ENCODE data around the gene KLF7.

Gene KLF7

GRCh38 chr2:207165121-207166038 is at the start of gene KLF7:
KLF7 (minus strand) TSS chr2:207165948; CDS start chr2:207165568, 380 bp downstream.
- FAIRE-seq, result no peak

GRCh38 chr2:207215308-207215707 is 49.6 kb upstream of the KLF7 start:
- FAIRE-seq, result no peak

GRCh38 chr2:207214446-207214845 is 48.7 kb upstream of the KLF7 start:
- no peak for FAIRE-seq

GRCh38 chr2:207206011-207206410 is 40.3 kb upstream of the KLF7 start:
- no peak for FAIRE-seq

- FAIRE-seq, result no peak
Measured at GRCh38 chr2:207205173-207205957, 39.6 kb upstream of the KLF7 start.

- FAIRE-seq, result no peak
Measured at GRCh38 chr2:207203056-207203455, 37.3 kb upstream of the KLF7 start.

- no peak for FAIRE-seq
Measured at GRCh38 chr2:207202645-207203044, 36.9 kb upstream of the KLF7 start.

- FAIRE-seq, result no peak
Measured at GRCh38 chr2:207201416-207201815, 35.7 kb upstream of the KLF7 start.

GRCh38 chr2:207200136-207200535 is 34.4 kb upstream of the KLF7 start:
- no peak for FAIRE-seq

- no peak for FAIRE-seq
Measured at GRCh38 chr2:207194028-207194427, 28.3 kb upstream of the KLF7 start.

- FAIRE-seq, result no peak
Measured at GRCh38 chr2:207188626-207189419, 23.1 kb upstream of the KLF7 start.

- FAIRE-seq, result no peak
Measured at GRCh38 chr2:207185372-207185771, 19.6 kb upstream of the KLF7 start.

- FAIRE-seq, result no peak
Measured at GRCh38 chr2:207184768-207185167, 19.0 kb upstream of the KLF7 start.

GRCh38 chr2:207184348-207184747 is 18.6 kb upstream of the KLF7 start:
- FAIRE-seq, result no peak

GRCh38 chr2:207183506-207183905 is 17.8 kb upstream of the KLF7 start:
- no peak for FAIRE-seq

- no peak for FAIRE-seq
Measured at GRCh38 chr2:207182911-207183310, 17.2 kb upstream of the KLF7 start.

GRCh38 chr2:207181526-207182274 is 16.0 kb upstream of the KLF7 start:
- FAIRE-seq, result no peak

GRCh38 chr2:207180741-207181140 is 15.0 kb upstream of the KLF7 start:
- no peak for FAIRE-seq

GRCh38 chr2:207176247-207176646 is 10.5 kb upstream of the KLF7 start:
- FAIRE-seq, result no peak

GRCh38 chr2:207173641-207174040 is 7.9 kb upstream of the KLF7 start:
- FAIRE-seq, result no peak

GRCh38 chr2:207167099-207167923 is 1.6 kb upstream of the KLF7 start:
- FAIRE-seq, result no peak

All from G401.6 (cell line).